ENCODE results near the gene MTERF4.

Gene MTERF4

DNA sequence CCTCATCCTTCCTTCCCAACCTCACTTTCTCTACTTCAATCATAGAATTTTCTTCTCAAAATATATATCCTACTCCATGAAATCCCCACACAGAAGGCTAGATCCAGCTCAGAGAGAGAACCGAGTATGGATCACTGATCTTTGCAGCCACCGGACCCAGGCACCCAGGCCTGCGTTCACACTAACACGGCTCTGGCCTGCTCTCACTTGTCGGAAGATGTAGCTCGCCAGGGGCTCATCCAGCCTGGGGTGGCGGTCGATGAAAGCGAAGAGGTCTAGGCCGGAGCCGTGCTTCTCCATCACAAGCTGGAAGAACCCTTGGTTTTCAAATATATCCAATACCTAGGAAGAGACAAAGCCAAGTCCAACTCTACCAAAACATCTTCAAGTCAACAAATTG is 12.7 kb upstream of the MTERF4 start:
- POLR2A ChIA-PET (ENCODE audit: low non-redundant PET) = no interaction called here
- no peak overlapping the region for H3K27ac ChIP-seq
- DNase-seq (ENCODE audit: low spot score) = no peak
- TF ChIP-seq, protein P1, sequence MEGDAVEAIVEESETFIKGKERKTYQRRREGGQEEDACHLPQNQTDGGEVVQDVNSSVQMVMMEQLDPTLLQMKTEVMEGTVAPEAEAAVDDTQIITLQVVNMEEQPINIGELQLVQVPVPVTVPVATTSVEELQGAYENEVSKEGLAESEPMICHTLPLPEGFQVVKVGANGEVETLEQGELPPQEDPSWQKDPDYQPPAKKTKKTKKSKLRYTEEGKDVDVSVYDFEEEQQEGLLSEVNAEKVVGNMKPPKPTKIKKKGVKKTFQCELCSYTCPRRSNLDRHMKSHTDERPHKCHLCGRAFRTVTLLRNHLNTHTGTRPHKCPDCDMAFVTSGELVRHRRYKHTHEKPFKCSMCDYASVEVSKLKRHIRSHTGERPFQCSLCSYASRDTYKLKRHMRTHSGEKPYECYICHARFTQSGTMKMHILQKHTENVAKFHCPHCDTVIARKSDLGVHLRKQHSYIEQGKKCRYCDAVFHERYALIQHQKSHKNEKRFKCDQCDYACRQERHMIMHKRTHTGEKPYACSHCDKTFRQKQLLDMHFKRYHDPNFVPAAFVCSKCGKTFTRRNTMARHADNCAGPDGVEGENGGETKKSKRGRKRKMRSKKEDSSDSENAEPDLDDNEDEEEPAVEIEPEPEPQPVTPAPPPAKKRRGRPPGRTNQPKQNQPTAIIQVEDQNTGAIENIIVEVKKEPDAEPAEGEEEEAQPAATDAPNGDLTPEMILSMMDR (conservative IDR thresholded peaks at IDR 0.05; ENCODE audit: low read depth) = no peak
- CTCF ChIA-PET = no interaction called here

DNA sequence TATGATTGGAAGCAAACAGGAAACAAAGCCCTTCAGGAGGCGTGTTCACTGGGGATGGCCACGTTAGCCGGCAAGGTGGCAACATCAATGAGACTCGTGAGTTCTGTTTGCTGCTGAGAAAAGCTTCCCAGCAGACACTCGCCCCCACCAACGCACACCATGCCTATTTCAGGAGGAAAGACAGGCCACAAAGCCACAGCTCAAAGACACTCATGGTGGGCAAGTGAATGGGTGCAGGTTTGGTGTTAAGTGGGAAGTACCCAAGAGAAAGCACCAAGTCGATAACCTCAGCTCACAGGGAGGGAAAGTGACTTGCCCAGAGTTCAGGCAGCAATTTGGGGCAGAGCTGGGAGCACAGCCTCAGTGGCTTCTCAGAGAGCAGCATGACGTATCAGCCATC is 10.5 kb upstream of the MTERF4 start:
- TF ChIP-seq, protein P1 (conservative IDR thresholded peaks at IDR 0.05; ENCODE audit: low read depth) = no peak
- CTCF ChIA-PET = no interaction called here
- POLR2A ChIA-PET (ENCODE audit: low non-redundant PET) = no interaction called here
- no peak overlapping the region for H3K27ac ChIP-seq
- no peak for DNase-seq (ENCODE audit: low spot score)

DNA sequence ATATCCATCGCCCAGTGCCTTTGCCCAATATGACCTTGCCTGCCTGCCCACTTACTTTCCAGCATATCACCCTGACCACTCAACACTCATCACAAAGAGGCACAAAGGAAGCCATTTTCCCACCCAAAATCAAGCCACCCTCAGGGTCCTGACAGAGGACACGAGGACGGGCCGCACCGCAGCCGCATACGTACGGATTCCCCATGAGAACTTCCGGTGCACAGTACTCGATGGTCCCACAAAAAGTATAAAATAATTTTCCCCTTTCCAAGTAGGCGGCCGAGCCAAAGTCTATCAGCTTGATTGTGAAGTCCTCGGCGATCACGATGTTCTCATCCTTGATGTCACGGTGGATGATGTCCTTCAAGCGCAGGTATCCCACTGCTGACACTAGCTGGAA is 10.0 kb upstream of the MTERF4 start:
- ChIA-PET CTCF (interaction anchor here (0.6 kb wide), 1 partner anchor 61 kb away, joined by 3 read pairs; no protein-coding TSS in a partner anchor), POLR2A (ENCODE audit: low non-redundant PET) (no interaction called here)
- TF ChIP-seq, protein P1 (conservative IDR thresholded peaks at IDR 0.05; ENCODE audit: low read depth) = no peak
- DNase-seq (ENCODE audit: low spot score) = no peak
- H3K27ac ChIP-seq = no peak overlapping the region

DNA sequence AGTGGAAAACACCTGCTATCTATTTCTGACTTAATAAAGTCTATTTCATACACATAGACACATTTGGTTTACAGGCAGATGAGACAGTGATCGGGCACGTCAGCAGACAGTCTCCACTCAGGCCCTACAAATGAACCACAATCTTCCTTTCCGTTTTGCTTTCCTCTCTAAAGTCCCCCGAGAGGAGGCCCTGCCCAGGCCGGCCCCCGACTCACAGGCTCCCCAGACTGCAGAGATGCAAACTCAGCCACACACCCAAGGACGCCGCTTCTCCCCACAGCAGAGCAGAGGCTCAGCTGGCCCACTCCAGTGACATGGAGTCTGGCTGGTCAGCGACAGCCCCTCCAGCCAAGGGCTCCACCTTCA is 9.3 kb upstream of the MTERF4 start:
- POLR2A ChIA-PET (ENCODE audit: low non-redundant PET) = no interaction called here

DNA sequence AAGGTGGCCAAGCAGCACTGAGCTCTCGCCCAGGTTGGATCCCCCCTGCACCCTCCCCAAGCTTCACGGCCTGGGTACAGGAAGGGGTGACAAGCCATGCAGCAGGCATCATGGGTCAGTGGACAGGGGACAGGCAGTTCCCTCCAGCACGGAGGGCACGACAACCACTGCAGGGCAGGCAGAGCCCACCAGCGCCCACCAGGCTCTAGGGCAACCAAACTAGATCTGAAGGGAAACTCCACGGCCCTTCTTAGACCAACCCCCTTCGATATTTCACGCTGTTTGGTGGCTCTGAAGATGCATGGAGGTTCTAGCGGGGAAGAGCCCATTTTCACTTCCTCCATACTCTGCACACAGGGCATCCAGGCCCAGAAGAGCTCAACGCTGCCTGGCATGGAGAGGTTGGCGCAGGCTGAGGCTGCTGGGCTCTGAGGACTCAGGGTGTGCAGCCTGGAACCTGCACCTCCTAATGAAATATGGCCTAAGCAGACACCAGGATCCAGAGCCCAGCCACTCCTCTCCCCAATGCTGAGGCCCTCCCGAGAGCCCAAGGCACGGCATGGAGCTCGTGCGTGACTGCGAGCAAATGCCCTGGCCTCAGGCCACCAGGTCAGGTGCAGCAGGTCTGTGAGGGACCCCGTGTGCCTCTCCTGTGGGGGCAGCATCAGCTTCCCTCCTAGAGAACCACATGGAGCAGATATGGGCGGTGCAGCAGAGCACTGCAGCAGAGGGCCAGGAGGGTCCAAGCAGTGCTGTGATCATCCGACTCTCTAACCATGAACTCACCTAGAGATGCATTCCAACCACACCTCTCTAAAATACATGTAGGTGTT is 8.7 kb upstream of the MTERF4 start:
- TF ChIP-seq, protein P1 (conservative IDR thresholded peaks at IDR 0.05; ENCODE audit: low read depth) = no peak
- ChIA-PET CTCF (interaction anchor here (0.7 kb wide), 1 partner anchor 105 kb away, joined by 3 read pairs; no protein-coding TSS in a partner anchor), POLR2A (ENCODE audit: low non-redundant PET) (no interaction called here)
- no peak for DNase-seq (ENCODE audit: low spot score)
- H3K27ac ChIP-seq = no peak overlapping the region

More for the DNA sequence above, 9.3 kb upstream of the MTERF4 start:
- no peak for DNase-seq (ENCODE audit: low spot score)
- H3K27ac ChIP-seq = no peak overlapping the region
- CTCF ChIA-PET = interaction anchor here (0.7 kb wide), 1 partner anchor 104 kb away, joined by 3 read pairs; no protein-coding TSS in a partner anchor
- TF ChIP-seq, protein P1 (conservative IDR thresholded peaks at IDR 0.05; ENCODE audit: low read depth) = no peak

DNA sequence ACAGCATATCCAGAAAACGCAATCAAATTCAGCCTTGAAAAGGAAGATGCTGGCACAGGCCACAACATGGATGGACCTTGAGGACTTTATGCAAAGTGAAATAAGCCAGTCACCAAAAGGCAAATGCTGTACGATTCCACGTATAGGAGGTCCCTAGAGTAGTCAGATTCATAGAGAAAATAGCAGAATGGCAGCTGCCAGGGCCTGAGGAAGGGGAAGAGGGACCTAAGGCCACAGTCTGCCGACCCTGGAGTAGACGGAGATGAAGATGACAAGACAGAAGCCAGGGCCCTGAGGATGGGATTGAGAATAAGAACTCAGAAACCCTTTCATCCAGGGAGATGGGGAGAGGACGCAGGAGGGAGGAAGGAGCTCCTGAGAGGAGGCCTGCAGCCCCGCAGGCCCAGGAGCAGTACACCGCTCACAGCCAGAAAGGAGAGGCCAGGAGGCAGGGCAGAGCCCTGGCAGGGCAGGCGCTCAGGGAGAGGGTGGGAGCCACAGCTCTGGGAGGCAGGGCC is 8.1 kb upstream of the MTERF4 start:
- DNase-seq (ENCODE audit: low spot score) = no peak
- CTCF ChIA-PET = no interaction called here
- TF ChIP-seq, protein P1 (conservative IDR thresholded peaks at IDR 0.05; ENCODE audit: low read depth) = no peak
- H3K27ac ChIP-seq = no peak overlapping the region
- POLR2A ChIA-PET (ENCODE audit: low non-redundant PET) = no interaction called here

Data from RWPE1 (cell line).